ENCODE data around the gene SEC61A1.

SEC61A1 gene

GRCh38 chr3:128078322-128078721 lies 26.1 kb downstream of the SEC61A1 start:
- DNase-seq (ENCODE audit: low read depth) = no peak

GRCh38 chr3:128078875-128079274 lies 26.6 kb downstream of the SEC61A1 start:
- no peak for DNase-seq (ENCODE audit: low read depth)

- DNase-seq (ENCODE audit: low read depth) = no peak
These were observed 27.6 kb downstream of the SEC61A1 start for GRCh38 chr3:128079823-128080222.

- no peak for DNase-seq (ENCODE audit: low read depth)
These were observed 28.3 kb downstream of the SEC61A1 start for GRCh38 chr3:128080323-128081080.

GRCh38 chr3:128081226-128081625 lies 29.0 kb downstream of the SEC61A1 start:
- DNase-seq (ENCODE audit: low read depth) = no peak

- no peak for DNase-seq (ENCODE audit: low read depth)
These were observed 29.6 kb downstream of the SEC61A1 start for GRCh38 chr3:128081846-128082245.

GRCh38 chr3:128082546-128082945 lies 30.3 kb downstream of the SEC61A1 start:
- no peak for DNase-seq (ENCODE audit: low read depth)

- no peak for DNase-seq (ENCODE audit: low read depth)
These were observed 31.2 kb downstream of the SEC61A1 start for GRCh38 chr3:128083396-128083795.

GRCh38 chr3:128083980-128084674 lies 31.9 kb downstream of the SEC61A1 start:
- no peak for DNase-seq (ENCODE audit: low read depth)

GRCh38 chr3:128084675-128085021 lies 32.4 kb downstream of the SEC61A1 start:
- DNase-seq (ENCODE audit: low read depth) = no peak

GRCh38 chr3:128089135-128089534 lies 36.9 kb downstream of the SEC61A1 start:
- no peak for DNase-seq (ENCODE audit: low read depth)

GRCh38 chr3:128091586-128091985 lies 39.3 kb downstream of the SEC61A1 start:
- no peak for DNase-seq (ENCODE audit: low read depth)

- no peak for DNase-seq (ENCODE audit: low read depth)
These were observed 42.3 kb downstream of the SEC61A1 start for GRCh38 chr3:128094295-128095151.

GRCh38 chr3:128095222-128095703 lies 43.0 kb downstream of the SEC61A1 start:
- peak; percentile 61 for DNase-seq (ENCODE audit: low read depth)

- no peak for DNase-seq (ENCODE audit: low read depth)
These were observed 46.0 kb downstream of the SEC61A1 start for GRCh38 chr3:128098234-128098633.

GRCh38 chr3:128100161-128100560 lies 47.9 kb downstream of the SEC61A1 start:
- DNase-seq (ENCODE audit: low read depth) = no peak

- no peak for DNase-seq (ENCODE audit: low read depth)
These were observed 48.4 kb downstream of the SEC61A1 start for GRCh38 chr3:128100638-128101037.

GRCh38 chr3:128103136-128103676 lies 51.0 kb downstream of the SEC61A1 start:
- no peak for DNase-seq (ENCODE audit: low read depth)

GRCh38 chr3:128107834-128108233 lies 55.6 kb downstream of the SEC61A1 start:
- no peak for DNase-seq (ENCODE audit: low read depth)

GRCh38 chr3:128111147-128111546 lies 58.9 kb downstream of the SEC61A1 start:
- no peak for DNase-seq (ENCODE audit: low read depth)

GRCh38 chr3:128112357-128112968 lies 60.2 kb downstream of the SEC61A1 start:
- DNase-seq (ENCODE audit: low read depth) = no peak

Measured in activated T-cell treated with anti-CD3 and anti-CD28 coated beads for 48 hours (primary cell).